HG02610 (cell line): ENCODE results near the gene GNB3.
"Not testable (repeated sequence)": the region's sequence is repeated elsewhere in the genome, so short reads cannot be mapped to it uniquely, and the experiment has no call there.

Experiments used
- ATAC-seq: cut with Tn5 transposase; IDR thresholded peaks from one replicate; pipeline ENCODE4 v1.9.1; 2021; ENCODE audit warnings: mild to moderate bottlenecking, moderate library complexity; ENCODE audit not compliant: unreplicated experiment

The GNB3 gene

DNA sequence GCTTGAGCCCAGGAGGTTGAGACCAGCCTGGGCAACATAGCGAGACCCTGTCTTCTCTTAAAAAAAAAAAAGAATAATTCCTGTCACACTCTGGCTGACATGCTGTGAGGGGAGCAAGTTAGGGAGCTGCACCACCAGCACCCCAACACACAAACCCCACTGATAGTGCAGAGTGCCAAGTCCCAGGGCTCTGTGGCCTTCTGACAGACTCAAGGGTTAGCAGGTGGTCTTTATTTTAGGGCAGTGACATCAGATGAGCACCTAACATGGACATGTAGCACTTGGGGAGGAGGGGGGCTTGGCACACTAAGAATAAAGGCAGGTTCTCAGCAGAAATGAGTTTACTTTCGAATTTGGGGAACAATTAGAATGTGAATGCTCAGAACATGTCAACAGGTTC is 18.1 kb downstream of the GNB3 start:
- ATAC-seq: no peak

DNA sequence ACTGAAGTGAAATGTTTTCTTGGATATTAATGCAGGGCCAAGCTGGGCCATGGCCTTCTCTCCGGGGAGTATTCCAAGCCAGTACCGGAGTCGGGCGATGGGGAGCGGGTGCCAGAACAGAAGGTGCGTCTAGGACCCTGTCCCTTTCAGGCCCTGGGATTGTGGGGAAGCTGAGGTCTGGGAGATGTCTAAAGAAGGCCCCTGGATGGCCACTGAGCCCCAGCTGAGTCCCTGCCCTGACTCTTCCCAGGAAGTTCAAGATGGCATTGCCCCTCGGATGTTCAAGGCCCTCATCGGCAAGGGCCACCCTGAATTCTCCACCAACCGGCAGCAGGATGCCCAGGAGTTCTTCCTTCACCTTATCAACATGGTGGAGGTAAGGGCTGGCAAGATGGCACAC is 19.4 kb downstream of the GNB3 start:
- no peak for ATAC-seq

DNA sequence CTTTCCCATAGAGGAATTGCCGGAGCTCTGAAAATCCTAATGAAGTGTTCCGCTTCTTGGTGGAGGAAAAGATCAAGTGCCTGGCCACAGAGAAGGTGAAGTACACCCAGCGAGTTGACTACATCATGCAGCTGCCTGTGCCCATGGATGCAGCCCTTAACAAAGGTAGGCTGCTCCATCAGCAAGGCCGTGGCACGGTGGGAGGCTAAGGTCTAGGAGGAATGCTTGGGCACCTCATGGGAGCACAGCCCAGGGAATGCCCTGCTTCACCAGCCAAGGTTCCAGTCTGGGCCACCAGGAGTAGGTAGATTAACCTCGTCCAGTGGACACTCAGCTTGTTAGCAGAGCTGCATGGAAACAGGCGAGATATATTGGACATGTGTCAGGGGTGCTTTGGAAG is 20.2 kb downstream of the GNB3 start:
- ATAC-seq: no peak

GRCh38 chr12:6861391-6861790 is 20.7 kb downstream of the GNB3 start:
- no peak for ATAC-seq

- ATAC-seq: no peak
These were observed 22.3 kb downstream of the GNB3 start for GRCh38 chr12:6863033-6863432.

DNA sequence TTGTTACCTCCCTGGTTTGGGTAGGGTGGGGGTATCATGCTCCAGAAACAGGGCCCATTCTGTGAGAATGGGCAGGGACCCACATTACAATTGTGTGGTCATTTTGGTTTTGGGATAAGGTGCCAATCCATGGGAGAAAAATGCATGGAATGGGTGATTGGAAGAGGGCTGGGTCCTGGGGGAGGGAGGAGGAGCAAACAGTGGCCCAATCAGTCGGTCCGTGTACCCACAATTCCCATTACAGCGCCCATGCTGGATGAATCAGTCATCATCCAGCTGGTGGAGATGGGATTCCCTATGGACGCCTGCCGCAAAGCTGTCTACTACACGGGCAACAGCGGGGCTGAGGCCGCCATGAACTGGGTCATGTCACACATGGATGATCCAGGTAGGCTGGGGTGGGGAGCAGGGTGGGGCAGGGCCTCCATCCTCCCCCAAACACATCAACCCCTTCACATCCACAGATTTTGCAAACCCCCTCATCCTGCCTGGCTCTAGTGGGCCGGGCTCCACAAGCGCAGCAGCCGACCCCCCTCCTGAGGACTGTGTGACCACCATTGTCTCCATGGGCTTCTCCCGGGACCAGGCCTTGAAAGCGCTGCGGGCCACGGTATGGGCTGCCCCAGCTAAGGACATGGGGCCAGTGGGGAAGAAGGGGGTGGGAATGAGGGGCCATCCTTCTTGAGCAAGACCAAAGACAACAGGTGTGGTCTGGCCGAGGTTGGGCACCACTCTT is 23.0 kb downstream of the GNB3 start:
- no peak for ATAC-seq

- ATAC-seq: not testable (repeated sequence)
These were observed 24.6 kb downstream of the GNB3 start for GRCh38 chr12:6865307-6865706.

DNA sequence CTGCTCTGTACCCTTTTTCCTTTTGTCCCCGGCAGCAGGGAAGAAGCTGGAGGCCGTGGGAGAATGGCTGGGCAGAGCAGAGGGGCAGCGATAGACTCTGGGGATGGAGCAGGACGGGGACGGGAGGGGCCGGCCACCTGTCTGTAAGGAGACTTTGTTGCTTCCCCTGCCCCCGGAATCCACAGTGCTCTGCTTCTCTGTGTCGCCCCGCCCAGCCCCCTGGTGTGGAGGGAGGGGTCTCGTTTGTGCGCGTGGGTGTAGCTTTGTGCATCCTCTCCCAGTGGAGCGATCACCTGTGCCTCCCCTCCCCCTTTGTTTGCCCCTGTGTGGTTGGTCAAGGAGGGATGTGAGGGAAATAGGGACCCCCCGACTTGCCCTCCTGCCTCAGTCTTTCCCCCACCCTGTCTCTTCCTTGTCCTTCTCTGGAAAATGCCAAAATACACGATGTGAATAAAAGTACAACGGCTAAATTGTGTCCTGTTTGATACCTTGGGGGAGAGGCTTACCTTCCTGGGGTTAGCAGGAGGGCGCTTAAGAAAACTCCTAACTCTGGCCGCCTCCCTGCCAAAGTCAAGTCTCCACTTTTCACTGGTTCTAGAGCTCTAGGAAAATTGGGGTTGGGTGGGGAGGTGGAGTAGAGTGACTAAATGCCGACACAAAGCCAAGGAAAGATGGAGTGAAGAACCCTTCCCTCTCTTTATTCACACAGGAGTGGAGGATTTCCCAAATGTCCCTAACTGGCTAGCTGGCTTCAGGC is 25.6 kb downstream of the GNB3 start:
- ATAC-seq: no peak

- ATAC-seq: peak; percentile 8
These were observed 26.2 kb downstream of the GNB3 start for GRCh38 chr12:6866920-6867412.

GRCh38 chr12:6867413-6868210 is 26.9 kb downstream of the GNB3 start, which contains the start of gene TPI1:
TPI1 (plus strand) TSS chr12:6867531; CDS start chr12:6867567, 36 bp downstream.
- ATAC-seq: peak; percentile 47

- ATAC-seq: no peak
These were observed 27.7 kb downstream of the GNB3 start for GRCh38 chr12:6868211-6869048.

GRCh38 chr12:6869049-6870021 is 28.6 kb downstream of the GNB3 start:
- no peak for ATAC-seq

DNA sequence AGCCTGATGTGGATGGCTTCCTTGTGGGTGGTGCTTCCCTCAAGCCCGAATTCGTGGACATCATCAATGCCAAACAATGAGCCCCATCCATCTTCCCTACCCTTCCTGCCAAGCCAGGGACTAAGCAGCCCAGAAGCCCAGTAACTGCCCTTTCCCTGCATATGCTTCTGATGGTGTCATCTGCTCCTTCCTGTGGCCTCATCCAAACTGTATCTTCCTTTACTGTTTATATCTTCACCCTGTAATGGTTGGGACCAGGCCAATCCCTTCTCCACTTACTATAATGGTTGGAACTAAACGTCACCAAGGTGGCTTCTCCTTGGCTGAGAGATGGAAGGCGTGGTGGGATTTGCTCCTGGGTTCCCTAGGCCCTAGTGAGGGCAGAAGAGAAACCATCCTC is 29.6 kb downstream of the GNB3 start:
- ATAC-seq: not testable (repeated sequence)

DNA sequence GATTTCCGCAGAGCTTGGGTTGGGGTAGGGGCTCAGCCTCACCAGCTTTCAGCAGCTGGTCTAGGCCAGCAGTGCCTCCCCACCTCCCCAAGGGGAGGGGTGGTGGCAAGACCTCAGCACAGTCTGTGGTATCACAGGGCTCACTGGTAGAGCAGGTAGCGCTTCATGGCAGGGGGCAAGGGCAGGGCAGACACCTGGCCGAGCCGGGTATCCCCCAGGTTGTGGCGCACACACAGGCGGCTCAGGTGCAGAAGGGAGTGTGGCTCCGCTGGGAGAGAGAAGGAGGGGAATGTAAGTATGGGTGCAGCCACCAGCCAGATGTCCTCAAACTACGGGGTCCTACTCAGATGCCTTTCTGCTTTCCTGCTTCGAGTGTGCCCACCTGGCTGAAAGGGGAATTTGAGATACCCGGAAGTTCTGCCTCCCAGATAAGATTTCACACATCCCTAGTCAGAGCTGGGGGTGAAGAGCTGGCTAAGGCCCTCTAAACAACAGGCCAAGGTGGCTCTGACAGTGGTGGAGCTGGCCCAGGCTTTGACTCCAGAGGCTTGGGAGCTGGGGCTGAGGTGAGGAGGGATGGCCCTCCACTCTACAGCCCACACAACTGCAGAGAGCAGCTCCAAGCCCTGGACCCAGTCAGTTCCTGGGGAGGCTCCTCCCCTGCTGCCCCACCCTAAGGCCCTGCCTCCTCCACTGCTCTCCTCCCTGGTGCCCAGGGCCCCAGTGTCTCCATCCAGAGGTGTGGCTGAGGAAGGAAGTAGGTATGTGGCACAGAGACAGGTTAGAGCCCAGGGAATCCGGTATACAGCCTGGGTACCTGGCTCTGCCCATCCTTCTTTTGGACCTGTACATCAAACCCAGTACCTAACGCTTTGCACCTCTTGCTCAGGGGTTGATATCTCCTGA is 30.6 kb downstream of the GNB3 start:
- ATAC-seq: no peak

DNA sequence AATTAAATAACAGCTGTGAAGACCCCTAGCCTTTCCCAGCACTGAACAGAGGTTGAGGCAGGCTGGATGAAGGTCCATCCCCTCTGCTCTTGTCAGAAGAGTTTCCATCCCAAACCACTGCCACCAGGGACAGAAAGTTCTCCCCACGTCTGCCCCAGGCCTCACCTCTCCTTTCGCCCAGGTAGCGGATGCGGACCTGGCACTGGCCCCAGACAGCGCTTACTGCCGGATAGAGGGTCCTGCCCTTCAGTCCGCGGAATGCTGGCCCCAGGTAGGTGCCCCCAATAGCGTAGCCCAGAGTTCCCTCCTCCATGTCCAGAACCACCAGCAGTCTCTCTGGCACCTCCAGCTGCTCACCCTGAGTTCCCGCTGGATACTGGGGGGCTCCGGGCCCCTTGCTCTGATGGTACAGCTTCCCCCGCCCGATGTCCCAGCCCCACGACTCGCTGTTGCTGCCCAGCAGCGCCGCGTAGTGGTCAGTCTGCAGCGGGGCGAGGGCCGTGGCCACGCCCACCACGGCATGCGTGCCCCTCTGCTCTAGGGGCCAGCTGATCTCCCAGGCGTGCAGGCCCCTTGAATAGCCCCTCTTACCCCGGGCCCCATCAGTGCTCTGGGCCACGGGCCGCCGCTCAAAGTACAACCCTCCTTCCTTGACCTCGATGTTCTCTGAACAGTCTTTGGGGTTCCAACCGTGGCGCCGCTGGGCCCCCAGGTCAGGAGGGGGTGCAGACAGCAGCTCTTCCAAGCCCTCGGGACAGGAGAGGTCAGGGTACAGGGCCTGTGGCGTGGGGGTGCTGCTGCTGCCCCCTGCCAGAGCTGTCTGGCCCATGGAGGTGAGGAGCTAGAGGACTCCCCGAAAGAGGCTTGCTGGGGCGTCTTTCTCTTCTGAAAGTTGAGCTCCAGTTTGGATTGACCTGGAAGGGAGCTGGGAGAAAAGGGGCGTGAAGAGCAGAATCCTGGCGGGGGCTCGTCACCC is 31.6 kb downstream of the GNB3 start:
- ATAC-seq: peak; percentile 35

DNA sequence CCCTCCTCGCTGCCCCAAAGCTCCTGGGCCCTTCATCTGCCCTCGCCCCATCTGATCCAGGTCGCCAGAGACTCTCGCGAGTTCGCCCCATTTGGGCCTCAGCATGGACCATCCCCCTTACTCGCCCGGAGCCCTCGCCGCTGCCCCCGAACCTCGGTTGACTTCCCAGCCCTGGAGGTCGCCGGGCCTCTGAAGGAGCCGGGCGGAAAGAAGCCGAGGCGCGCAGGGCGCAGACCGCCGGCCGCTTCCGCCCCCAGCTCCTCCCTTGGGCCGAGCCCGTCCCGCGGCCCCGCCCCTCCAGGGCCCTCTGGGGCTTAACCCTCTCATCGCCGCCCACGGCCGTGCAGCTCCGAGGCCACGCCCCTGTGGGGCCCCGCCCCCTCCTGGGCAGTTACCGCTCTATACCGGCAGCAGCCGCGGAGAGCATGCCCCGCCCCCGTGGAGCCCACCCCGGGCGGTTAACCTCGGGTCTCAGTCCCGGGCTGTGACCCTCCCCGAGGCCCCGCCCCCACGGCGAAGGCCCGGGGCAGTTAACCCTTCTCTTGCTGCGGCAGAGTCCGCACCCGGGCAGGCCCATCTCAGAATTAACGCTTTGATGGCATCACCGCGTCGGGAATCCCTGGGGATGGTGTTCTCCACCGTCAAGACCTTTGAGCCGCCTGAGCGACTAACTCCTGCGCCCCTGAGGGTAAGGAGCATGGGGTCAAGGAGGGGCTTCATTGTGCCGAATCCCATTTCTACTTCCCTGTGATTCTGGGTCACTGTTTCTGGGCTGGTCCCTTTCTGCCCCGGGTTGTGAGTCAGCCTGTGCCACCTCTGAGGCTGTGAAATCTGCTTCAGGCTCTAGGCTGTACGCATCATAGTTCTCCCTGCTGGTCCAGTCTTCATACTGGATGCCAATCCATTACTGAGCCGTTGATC is 32.6 kb downstream of the GNB3 start, which contains the start of gene SPSB2:
Gene SPSB2, minus strand, starts transcription at position 210 of the 921 bp plus-strand sequence. CDS start 402 bp downstream, outside the sequence.
- peak; percentile 80 for ATAC-seq
